Measurements from ENCODE around the gene FNDC8. TPM values are rescaled to one million over a fixed set of nuclear protein-coding genes. Genes with fewer than 3 reads are reported as not detected.

Gene FNDC8
- total RNA-seq, 1 donor from 2014 or later = not detected

DNA sequence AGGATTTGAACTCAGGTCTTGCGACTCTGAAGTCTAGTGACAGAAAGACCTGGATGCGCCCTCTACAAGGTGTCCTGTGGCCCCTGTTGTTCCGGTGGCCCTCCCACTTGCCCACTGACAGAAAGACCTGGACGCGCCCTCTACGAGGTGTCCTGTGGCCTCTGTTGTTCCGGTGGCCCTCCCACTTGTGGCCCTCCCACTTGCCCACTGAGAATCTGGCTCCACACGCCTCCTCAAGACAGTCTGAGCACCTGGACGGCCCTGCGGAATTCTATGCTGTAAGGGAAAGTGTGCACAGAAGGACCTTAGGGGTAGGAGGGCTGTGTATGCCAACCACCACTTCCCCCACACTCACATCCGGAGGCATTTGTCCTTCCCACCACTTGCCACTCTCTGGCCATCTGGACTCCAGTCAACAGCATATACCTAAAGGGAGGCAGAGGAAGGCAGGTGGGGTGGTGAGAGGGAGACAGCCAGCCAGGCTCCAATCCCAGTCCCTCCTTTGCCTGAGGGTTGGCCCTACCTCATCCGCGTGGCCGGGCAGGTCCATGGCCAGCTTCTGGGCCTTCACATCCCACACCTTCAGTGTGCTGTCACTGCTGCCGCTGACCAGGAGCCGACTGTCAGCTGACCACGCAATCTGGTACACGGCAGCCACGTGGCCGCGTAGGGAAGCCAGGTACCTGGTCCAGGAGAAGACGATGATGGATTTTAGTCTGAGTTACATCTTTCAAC lies 11.6 kb downstream of the FNDC8 start:
- intact Hi-C loops (cut with DNase I) = no loop called here
- Histone ChIP-seq H3K27me3 (ENCODE audit: low read depth) (no peaks in the 10 kb centered on the region), H3K36me3 (peaks cover 77% of the 10 kb centered on the region), H3K9me3 (no peaks in the 10 kb centered on the region), H3K4me3 (no peak overlapping the region), H3K4me1 (no peaks in the 10 kb centered on the region), H3K27ac (no peak overlapping the region)
- ATAC-seq = no peak
- TF ChIP-seq, protein P1, sequence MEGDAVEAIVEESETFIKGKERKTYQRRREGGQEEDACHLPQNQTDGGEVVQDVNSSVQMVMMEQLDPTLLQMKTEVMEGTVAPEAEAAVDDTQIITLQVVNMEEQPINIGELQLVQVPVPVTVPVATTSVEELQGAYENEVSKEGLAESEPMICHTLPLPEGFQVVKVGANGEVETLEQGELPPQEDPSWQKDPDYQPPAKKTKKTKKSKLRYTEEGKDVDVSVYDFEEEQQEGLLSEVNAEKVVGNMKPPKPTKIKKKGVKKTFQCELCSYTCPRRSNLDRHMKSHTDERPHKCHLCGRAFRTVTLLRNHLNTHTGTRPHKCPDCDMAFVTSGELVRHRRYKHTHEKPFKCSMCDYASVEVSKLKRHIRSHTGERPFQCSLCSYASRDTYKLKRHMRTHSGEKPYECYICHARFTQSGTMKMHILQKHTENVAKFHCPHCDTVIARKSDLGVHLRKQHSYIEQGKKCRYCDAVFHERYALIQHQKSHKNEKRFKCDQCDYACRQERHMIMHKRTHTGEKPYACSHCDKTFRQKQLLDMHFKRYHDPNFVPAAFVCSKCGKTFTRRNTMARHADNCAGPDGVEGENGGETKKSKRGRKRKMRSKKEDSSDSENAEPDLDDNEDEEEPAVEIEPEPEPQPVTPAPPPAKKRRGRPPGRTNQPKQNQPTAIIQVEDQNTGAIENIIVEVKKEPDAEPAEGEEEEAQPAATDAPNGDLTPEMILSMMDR (IDR thresholded peaks at IDR 0.05) = no peak
- DNase-seq = no peak

DNA sequence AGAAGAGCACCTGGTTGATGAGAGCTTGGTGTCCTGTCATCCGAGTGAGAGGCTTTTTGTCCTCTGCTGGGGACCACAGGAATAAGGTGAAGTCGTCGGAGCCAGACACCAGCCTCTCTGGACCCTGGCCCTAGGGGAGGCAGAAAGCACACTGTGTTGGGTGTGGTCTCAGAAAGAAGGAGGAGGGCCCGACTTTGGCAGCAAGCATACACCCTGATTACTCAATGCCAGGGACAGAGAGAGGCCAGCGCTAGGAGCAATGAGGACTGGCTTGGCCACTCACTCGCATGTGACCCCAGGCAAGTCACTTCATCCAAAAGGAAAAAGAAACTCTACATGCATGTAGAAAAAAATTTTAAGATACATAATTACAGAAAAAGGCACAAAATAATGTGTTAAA lies 13.9 kb downstream of the FNDC8 start:
- intact Hi-C loops (cut with DNase I) = no loop called here
- Histone ChIP-seq H3K27me3 (ENCODE audit: low read depth) (no peaks in the 10 kb centered on the region), H3K27ac (no peak overlapping the region), H3K4me1 (peaks cover 2% of the 10 kb centered on the region), H3K36me3 (peaks cover 96% of the 10 kb centered on the region), H3K9me3 (no peaks in the 10 kb centered on the region), H3K4me3 (no peak overlapping the region)
- ATAC-seq (no peak), DNase-seq (no peak)
- TF ChIP-seq, protein P1 (IDR thresholded peaks at IDR 0.05) = no peak

DNA sequence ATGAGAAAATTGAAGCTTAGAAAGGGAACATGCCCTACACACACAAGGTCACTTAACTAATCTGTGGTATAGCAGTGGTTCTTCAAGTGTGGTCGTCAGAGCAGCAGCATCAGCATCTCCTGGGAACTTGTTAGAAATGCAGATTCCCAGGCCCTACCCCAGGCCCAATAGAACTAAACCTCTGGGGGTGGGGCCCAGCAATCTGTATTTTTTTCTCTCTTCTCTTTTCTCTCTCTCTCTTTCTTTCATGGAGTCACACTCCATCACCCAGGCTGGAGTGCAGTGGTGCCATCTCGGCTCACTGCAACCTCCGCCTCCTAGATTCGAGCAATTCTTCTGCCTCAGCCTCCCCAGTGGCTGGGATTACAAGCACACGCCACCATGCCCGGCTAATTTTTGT lies 16.8 kb downstream of the FNDC8 start:
- Histone ChIP-seq H3K27ac (no peak overlapping the region), H3K9me3 (no peaks in the 10 kb centered on the region), H3K27me3 (ENCODE audit: low read depth) (no peaks in the 10 kb centered on the region), H3K4me1 (peaks cover 20% of the 10 kb centered on the region), H3K4me3 (no peak overlapping the region), H3K36me3 (peaks cover 67% of the 10 kb centered on the region)
- TF ChIP-seq, protein P1 (IDR thresholded peaks at IDR 0.05) = no peak
- DNase-seq = no peak
- no peak for ATAC-seq
- intact Hi-C loops (cut with DNase I) = no loop called here

DNA sequence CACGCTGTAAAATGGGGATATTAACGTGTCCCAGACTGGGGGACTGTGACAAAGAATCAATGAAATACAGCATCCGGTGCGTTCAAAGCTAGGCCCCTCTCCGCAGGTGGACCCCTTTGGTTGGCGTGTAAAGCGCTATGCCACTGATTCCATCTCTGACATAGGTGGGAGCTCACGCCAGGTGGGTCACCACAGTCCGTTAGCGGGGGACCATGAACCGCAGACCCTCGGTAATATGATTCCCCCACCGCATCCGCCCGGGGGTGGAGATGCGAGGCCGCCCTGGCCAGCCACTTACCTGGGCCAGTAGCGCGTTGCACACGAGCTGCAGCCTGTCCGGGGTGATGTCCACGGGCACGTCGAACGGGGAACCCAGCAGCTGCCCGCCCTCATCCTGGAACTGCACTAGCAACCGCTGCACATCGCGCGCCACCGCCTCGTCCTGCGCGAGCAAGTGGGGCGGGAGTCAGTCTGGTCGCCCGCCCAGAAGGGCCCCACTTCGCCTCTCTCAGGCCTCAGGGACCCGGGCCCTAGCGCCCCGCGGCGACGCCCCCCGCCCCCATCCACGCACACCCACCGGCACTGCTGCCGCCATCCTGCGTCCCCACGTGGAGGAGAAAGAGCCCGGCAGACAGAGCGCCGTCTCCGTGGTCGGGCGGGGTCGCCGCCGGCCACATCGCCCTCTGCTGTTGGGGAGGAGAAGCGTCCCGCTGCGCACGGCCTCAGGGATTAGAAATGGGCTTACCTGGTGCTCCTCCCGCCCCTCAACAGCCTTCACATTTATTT lies 20.5 kb downstream of the FNDC8 start, which contains the start of gene NLE1:
Gene NLE1, minus strand, starts transcription at position 623 of the 786 bp plus-strand sequence. Its CDS starts 28 bp downstream, at position 595.
- DNase-seq (peak; percentile 89), ATAC-seq (peak; percentile 98)
- no peaks in the 10 kb centered on the region for H3K9me3 ChIP-seq
- H3K4me1 ChIP-seq = peaks cover 20% of the 10 kb centered on the region
- no peaks in the 10 kb centered on the region for H3K27me3 ChIP-seq (ENCODE audit: low read depth)
- peak within 1 kb of the TSS; percentile 46 for H3K27ac ChIP-seq
- H3K36me3 ChIP-seq = peaks cover 30% of the 10 kb centered on the region
- TF ChIP-seq, protein P1 (IDR thresholded peaks at IDR 0.05) = peak; percentile 93
- intact Hi-C loops (cut with DNase I) = no loop called here
- H3K4me3 ChIP-seq = peak within 1 kb of the TSS; percentile 99

DNA sequence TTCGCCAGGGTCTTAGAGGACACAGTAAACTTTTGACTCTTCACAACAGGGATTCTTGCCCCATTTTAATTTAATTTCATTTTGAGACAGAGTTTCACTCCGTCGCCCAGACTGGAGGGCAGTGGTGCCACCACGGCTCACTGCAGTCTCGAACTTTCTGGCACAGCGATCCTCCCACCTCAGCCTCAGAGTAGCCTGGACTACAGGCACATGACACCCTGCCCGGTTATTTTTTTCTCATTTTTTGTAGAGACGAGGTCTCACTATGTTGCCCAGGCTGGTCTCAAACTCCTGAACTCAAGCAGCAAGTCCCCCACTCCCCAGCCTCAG lies 21.0 kb downstream of the FNDC8 start:
- DNase-seq (no peak), ATAC-seq (peak; percentile 2 to 8)
- TF ChIP-seq, protein P1 (IDR thresholded peaks at IDR 0.05) = no peak
- no peaks in the 10 kb centered on the region for H3K9me3 ChIP-seq
- no peaks in the 10 kb centered on the region for H3K27me3 ChIP-seq (ENCODE audit: low read depth)
- H3K27ac ChIP-seq = no peak overlapping the region
- intact Hi-C loops (cut with DNase I) = no loop called here
- peaks cover 25% of the 10 kb centered on the region for H3K36me3 ChIP-seq
- peaks cover 20% of the 10 kb centered on the region for H3K4me1 ChIP-seq
- peak overlapping the region; percentile 99 for H3K4me3 ChIP-seq
